IPS-20b (cell line): ENCODE measurements around the gene FKBP15.

Experiments used
- H3K27ac ChIP-seq: one replicate; pipeline ENCODE4 v1.5.1; 2013; ENCODE audit warnings: low read length
- H3K27me3 ChIP-seq: 2 replicates; pipeline ENCODE4 v1.6.1; 2013; ENCODE audit warnings: mild to moderate bottlenecking, low read length, inconsistent platforms; ENCODE audit not compliant: insufficient read depth
- H3K36me3 ChIP-seq: 2 replicates; pipeline ENCODE4 v1.6.1; 2013; ENCODE audit warnings: low read depth, mild to moderate bottlenecking, inconsistent platforms, low read length, moderate library complexity; ENCODE audit not compliant: insufficient read depth
- H3K4me1 ChIP-seq: 2 replicates; pipeline ENCODE4 v1.6.1; 2013; ENCODE audit warnings: mild to moderate bottlenecking, control low read depth, inconsistent platforms, low read length, moderate library complexity; ENCODE audit not compliant: insufficient read depth
- H3K4me3 ChIP-seq: 2 replicates; pipeline ENCODE4 v1.5.1; 2013; ENCODE audit warnings: mild to moderate bottlenecking, low read length, inconsistent platforms
- H3K9ac ChIP-seq: 2 replicates; pipeline ENCODE4 v1.6.1; 2013; ENCODE audit warnings: low read depth, mild to moderate bottlenecking, inconsistent platforms, low read length, moderate library complexity
- H3K9me3 ChIP-seq: 2 replicates; pipeline ENCODE4 v1.6.1; 2013; ENCODE audit warnings: mild to moderate bottlenecking, low read depth, low read length, inconsistent platforms; ENCODE audit not compliant: insufficient read depth

Gene FKBP15, protein sequence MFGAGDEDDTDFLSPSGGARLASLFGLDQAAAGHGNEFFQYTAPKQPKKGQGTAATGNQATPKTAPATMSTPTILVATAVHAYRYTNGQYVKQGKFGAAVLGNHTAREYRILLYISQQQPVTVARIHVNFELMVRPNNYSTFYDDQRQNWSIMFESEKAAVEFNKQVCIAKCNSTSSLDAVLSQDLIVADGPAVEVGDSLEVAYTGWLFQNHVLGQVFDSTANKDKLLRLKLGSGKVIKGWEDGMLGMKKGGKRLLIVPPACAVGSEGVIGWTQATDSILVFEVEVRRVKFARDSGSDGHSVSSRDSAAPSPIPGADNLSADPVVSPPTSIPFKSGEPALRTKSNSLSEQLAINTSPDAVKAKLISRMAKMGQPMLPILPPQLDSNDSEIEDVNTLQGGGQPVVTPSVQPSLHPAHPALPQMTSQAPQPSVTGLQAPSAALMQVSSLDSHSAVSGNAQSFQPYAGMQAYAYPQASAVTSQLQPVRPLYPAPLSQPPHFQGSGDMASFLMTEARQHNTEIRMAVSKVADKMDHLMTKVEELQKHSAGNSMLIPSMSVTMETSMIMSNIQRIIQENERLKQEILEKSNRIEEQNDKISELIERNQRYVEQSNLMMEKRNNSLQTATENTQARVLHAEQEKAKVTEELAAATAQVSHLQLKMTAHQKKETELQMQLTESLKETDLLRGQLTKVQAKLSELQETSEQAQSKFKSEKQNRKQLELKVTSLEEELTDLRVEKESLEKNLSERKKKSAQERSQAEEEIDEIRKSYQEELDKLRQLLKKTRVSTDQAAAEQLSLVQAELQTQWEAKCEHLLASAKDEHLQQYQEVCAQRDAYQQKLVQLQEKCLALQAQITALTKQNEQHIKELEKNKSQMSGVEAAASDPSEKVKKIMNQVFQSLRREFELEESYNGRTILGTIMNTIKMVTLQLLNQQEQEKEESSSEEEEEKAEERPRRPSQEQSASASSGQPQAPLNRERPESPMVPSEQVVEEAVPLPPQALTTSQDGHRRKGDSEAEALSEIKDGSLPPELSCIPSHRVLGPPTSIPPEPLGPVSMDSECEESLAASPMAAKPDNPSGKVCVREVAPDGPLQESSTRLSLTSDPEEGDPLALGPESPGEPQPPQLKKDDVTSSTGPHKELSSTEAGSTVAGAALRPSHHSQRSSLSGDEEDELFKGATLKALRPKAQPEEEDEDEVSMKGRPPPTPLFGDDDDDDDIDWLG

DNA sequence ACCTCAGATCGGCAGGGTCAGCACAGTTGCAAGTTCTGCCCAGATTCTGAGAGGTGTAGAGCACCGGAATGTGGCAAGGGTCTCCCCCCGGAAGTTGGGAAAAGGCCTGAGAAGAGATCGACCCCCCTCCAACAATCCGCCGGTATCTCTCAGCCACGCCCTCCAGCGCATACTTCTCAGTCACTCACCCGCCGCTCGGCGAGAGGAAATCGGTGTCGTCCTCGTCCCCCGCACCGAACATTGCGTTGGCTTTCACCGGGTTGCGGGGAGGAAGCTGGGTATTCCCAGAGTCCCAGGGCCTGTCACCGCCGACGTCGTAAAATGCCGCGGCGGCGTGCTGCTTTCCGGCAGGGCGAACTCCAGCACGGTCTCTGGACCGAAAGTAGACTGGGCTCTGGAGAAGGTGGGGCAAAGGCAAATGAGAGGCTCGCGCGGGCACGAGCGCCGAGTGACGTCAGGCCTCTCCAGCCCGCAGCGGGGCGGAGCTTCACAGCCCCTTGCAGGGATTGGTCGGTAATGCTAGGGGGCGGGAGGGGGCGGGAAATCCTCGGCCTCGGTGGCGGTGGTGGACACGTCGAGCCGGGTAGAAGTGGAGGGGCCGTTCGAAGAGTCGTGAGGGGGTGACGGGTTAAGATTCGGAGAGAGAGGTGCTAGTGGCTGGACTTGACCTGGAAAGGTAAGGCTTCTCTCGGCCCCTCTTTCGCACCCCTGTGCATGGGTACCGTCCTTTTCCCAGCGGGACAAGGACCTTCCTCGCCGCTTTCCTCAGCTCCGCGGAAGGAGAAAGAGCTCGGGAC, at the start of gene FKBP15, which contains the start of gene SLC31A1:
Gene FKBP15, minus strand, starts transcription at position 275 of the 797 bp plus-strand sequence. Its CDS starts 34 bp downstream, at position 241.
Gene SLC31A1, plus strand, starts transcription at position 542 of the 797 bp plus-strand sequence. CDS start 34,605 bp downstream, outside the sequence.
- Histone ChIP-seq H3K4me1 (peaks cover 14% of the 10 kb centered on the region), H3K9ac (peak within 1 kb of the TSS; percentile 87), H3K36me3 (peaks cover 5% of the 10 kb centered on the region; the same call in 1 of the 2 replicates), H3K9me3 (no peaks in the 10 kb centered on the region), H3K4me3 (peak within 1 kb of the TSS; percentile 86), H3K27me3 (no peaks in the 10 kb centered on the region), H3K27ac (peak within 1 kb of the TSS; percentile 28)

- Histone ChIP-seq H3K9ac (no peak overlapping the region), H3K36me3 (peaks cover 55% of the 10 kb centered on the region), H3K4me3 (no peak overlapping the region), H3K4me1 (no peaks in the 10 kb centered on the region; the same call in 1 of the 2 replicates), H3K27me3 (no peaks in the 10 kb centered on the region), H3K27ac (no peak overlapping the region), H3K9me3 (no peaks in the 10 kb centered on the region)
Measured at GRCh38 chr9:113269871-113270270, 48.8 kb upstream of the FKBP15 start.

DNA sequence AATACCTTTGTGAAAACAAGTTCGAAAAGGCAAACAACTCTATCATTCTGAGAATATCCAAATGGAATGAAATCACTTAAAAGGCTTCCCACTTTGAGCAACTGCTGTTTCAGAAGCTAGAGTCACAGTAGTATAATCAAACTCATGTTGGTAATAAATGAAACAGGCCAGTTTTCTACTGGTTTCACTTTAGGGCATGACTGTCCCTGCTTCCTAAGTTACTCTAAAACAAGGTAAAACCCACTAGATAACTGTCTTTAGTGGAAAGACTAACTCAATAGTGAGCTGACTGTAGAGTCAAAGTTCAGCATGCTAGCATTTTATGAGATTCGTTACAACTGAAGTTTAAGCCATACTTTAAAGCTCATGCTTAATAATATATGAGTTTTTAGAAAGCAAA, 48.3 kb upstream of the FKBP15 start:
- H3K36me3 ChIP-seq = peaks cover 55% of the 10 kb centered on the region
- H3K9ac ChIP-seq = no peak overlapping the region
- no peaks in the 10 kb centered on the region for H3K9me3 ChIP-seq
- H3K4me3 ChIP-seq = no peak overlapping the region
- H3K4me1 ChIP-seq = no peaks in the 10 kb centered on the region; the same call in 1 of the 2 replicates
- H3K27ac ChIP-seq = no peak overlapping the region
- H3K27me3 ChIP-seq = no peaks in the 10 kb centered on the region

- peaks cover 53% of the 10 kb centered on the region for H3K36me3 ChIP-seq
- H3K4me1 ChIP-seq = no peaks in the 10 kb centered on the region
- no peaks in the 10 kb centered on the region for H3K27me3 ChIP-seq
- no peak overlapping the region for H3K27ac ChIP-seq
- H3K4me3 ChIP-seq = no peak overlapping the region
- H3K9ac ChIP-seq = no peak overlapping the region
- no peaks in the 10 kb centered on the region for H3K9me3 ChIP-seq
Measured at GRCh38 chr9:113267911-113268566, 47.0 kb upstream of the FKBP15 start.

GRCh38 chr9:113266174-113266573, 45.1 kb upstream of the FKBP15 start:
- Histone ChIP-seq H3K27ac (no peak overlapping the region), H3K27me3 (no peaks in the 10 kb centered on the region), H3K4me1 (no peaks in the 10 kb centered on the region), H3K9ac (no peak overlapping the region), H3K36me3 (peaks cover 47% of the 10 kb centered on the region), H3K9me3 (no peaks in the 10 kb centered on the region), H3K4me3 (no peak overlapping the region)

GRCh38 chr9:113261917-113262671, 41.0 kb upstream of the FKBP15 start:
- H3K9me3 ChIP-seq = no peaks in the 10 kb centered on the region
- no peak overlapping the region for H3K27ac ChIP-seq
- H3K9ac ChIP-seq = no peak overlapping the region
- H3K36me3 ChIP-seq = peaks cover 48% of the 10 kb centered on the region
- H3K4me3 ChIP-seq = no peak overlapping the region
- no peaks in the 10 kb centered on the region for H3K4me1 ChIP-seq
- no peaks in the 10 kb centered on the region for H3K27me3 ChIP-seq

DNA sequence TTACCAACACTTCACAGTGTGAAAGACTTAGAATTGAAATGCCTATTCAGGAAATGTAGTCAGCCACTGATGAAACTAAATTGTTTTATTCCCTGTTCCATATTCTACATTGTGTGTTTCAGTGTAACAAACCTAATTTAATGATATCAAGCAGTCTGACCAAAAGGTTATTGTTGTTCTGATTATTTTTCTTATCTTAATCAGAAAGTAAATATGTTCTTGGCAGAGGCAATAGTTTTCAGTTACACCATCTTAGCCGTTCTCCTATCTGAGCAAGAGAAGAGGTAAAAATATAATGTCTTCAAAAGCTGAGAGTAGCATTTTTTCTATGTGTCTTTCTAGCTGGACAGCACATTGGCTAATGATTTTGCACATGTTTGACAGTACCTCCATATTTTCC, 37.2 kb upstream of the FKBP15 start:
- no peak overlapping the region for H3K9ac ChIP-seq
- no peaks in the 10 kb centered on the region for H3K27me3 ChIP-seq
- no peak overlapping the region for H3K4me3 ChIP-seq
- no peaks in the 10 kb centered on the region for H3K9me3 ChIP-seq
- no peaks in the 10 kb centered on the region for H3K4me1 ChIP-seq
- no peak overlapping the region for H3K27ac ChIP-seq
- peaks cover 46% of the 10 kb centered on the region for H3K36me3 ChIP-seq

DNA sequence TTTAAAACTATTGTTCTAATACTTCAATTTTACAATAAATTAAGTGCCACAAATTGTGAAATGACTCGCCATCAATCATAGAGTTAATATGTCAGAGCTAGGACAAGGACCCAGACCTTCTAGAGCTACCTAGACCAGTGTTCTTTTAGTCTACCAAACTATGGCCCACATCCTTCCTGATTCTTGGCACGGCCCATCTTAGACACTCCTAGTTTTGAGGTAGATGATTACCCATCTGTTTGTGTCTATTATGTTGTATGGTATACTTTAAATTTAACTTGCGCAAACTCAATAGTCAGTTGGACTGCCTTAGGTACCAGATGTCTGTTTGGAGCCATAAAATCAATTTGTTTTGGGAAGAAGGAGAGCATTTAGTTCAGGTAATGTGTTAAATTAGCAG, 36.8 kb upstream of the FKBP15 start:
- H3K27me3 ChIP-seq = no peaks in the 10 kb centered on the region
- H3K36me3 ChIP-seq = peaks cover 46% of the 10 kb centered on the region
- no peak overlapping the region for H3K9ac ChIP-seq

GRCh38 chr9:113255438-113255837, 34.4 kb upstream of the FKBP15 start:
- H3K4me3 ChIP-seq = no peak overlapping the region
- H3K27ac ChIP-seq = no peak overlapping the region
- H3K9ac ChIP-seq = no peak overlapping the region
- no peaks in the 10 kb centered on the region for H3K9me3 ChIP-seq
- no peaks in the 10 kb centered on the region for H3K27me3 ChIP-seq
- H3K36me3 ChIP-seq = peaks cover 28% of the 10 kb centered on the region
- H3K4me1 ChIP-seq = no peaks in the 10 kb centered on the region

More for the DNA sequence above, 36.8 kb upstream of the FKBP15 start:
- Histone ChIP-seq H3K9me3 (no peaks in the 10 kb centered on the region), H3K4me3 (no peak overlapping the region), H3K27ac (no peak overlapping the region), H3K4me1 (no peaks in the 10 kb centered on the region)

- Histone ChIP-seq H3K9ac (no peak overlapping the region), H3K36me3 (peaks cover 24% of the 10 kb centered on the region), H3K9me3 (no peaks in the 10 kb centered on the region), H3K4me1 (no peaks in the 10 kb centered on the region), H3K27ac (no peak overlapping the region), H3K27me3 (no peaks in the 10 kb centered on the region), H3K4me3 (no peak overlapping the region)
Measured at GRCh38 chr9:113254991-113255390, 33.9 kb upstream of the FKBP15 start.
